ENCODE measurements around the gene RASSF7. TPM values are rescaled to one million over a fixed set of nuclear protein-coding genes. Genes with fewer than 3 reads are reported as not detected.
A peak's percentile ranks its signal among the peaks of the same experiment; 100 is the strongest.

The RASSF7 gene
- total RNA-seq, 1 donor from 2014 or later: 1.7 TPM

- no peak for DNase-seq (ENCODE audit: low spot score)
Observed at GRCh38 chr11:550746-551085, 10.1 kb upstream of the RASSF7 start.

GRCh38 chr11:551131-551530 lies 9.6 kb upstream of the RASSF7 start:
- no peak for DNase-seq (ENCODE audit: low spot score)

- no peak for DNase-seq (ENCODE audit: low spot score)
Observed at GRCh38 chr11:551596-551995, 9.2 kb upstream of the RASSF7 start.

GRCh38 chr11:553083-553987 lies 7.4 kb upstream of the RASSF7 start:
- DNase-seq (ENCODE audit: low spot score): no peak

- DNase-seq (ENCODE audit: low spot score): no peak
Observed at GRCh38 chr11:553988-554340, 6.8 kb upstream of the RASSF7 start.

- DNase-seq (ENCODE audit: low spot score): no peak
Observed at GRCh38 chr11:554428-555226, 6.1 kb upstream of the RASSF7 start.

- no peak for DNase-seq (ENCODE audit: low spot score)
Observed at GRCh38 chr11:555227-555779, 5.5 kb upstream of the RASSF7 start.

GRCh38 chr11:555780-556661 lies 4.7 kb upstream of the RASSF7 start:
- no peak for DNase-seq (ENCODE audit: low spot score)

- no peak for DNase-seq (ENCODE audit: low spot score)
Observed at GRCh38 chr11:556662-557256, 4.0 kb upstream of the RASSF7 start.

- DNase-seq (ENCODE audit: low spot score): no peak
Observed at GRCh38 chr11:557328-558132, 3.2 kb upstream of the RASSF7 start.

GRCh38 chr11:558503-558902 lies 2.3 kb upstream of the RASSF7 start:
- no peak for DNase-seq (ENCODE audit: low spot score)

- DNase-seq (ENCODE audit: low spot score): no peak
Observed at GRCh38 chr11:559020-559620, 1.6 kb upstream of the RASSF7 start.

- DNase-seq (ENCODE audit: low spot score): no peak
Observed at GRCh38 chr11:559712-560304, 962 bp upstream of the RASSF7 start.

GRCh38 chr11:561148-562003 lies 606 bp downstream of the RASSF7 start:
- no peak for DNase-seq (ENCODE audit: low spot score)

GRCh38 chr11:562046-562645 lies 1.4 kb downstream of the RASSF7 start:
- DNase-seq (ENCODE audit: low spot score): no peak

- no peak for DNase-seq (ENCODE audit: low spot score)
Observed at GRCh38 chr11:563066-563811, 2.5 kb downstream of the RASSF7 start.

GRCh38 chr11:563812-564578 lies 3.2 kb downstream of the RASSF7 start:
- DNase-seq (ENCODE audit: low spot score): peak; percentile 59
